Measurements from ENCODE around the gene SLC2A6. TPM values are rescaled to one million over a fixed set of nuclear protein-coding genes. Genes with fewer than 3 reads are reported as not detected.

The SLC2A6 gene, protein sequence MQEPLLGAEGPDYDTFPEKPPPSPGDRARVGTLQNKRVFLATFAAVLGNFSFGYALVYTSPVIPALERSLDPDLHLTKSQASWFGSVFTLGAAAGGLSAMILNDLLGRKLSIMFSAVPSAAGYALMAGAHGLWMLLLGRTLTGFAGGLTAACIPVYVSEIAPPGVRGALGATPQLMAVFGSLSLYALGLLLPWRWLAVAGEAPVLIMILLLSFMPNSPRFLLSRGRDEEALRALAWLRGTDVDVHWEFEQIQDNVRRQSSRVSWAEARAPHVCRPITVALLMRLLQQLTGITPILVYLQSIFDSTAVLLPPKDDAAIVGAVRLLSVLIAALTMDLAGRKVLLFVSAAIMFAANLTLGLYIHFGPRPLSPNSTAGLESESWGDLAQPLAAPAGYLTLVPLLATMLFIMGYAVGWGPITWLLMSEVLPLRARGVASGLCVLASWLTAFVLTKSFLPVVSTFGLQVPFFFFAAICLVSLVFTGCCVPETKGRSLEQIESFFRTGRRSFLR
- 10.5 TPM for total RNA-seq
- long read RNA-seq, transcript SLC2A6-202 (10 exons, 2,528 nt): major isoform, 8 of 52 reads
- long read RNA-seq, transcript SLC2A6-201 (9 exons, 2,301 nt): minor isoform, 6 of 52 reads
- long read RNA-seq, partial matches to known transcripts: 30 of 52 reads
- long read RNA-seq, other reads (novel, unspliced or antisense): 8 of 52 reads

GRCh38 chr9:133478851-133479711, at the start of gene SLC2A6:
Gene SLC2A6, minus strand, starts transcription at chr9:133479099. Its CDS starts 40 bp downstream, at chr9:133479059.
- ATAC-seq: peak; percentile 96 to 98
- no peaks in the 10 kb centered on the region for H3K9me3 ChIP-seq
- peak; percentile 92 for DNase-seq
- peak within 1 kb of the TSS; percentile 72 for H3K4me3 ChIP-seq
- intact Hi-C loops (cut with DNase I): no loop called here
- peak within 1 kb of the TSS; percentile 83 for H3K27ac ChIP-seq
- no peak for TF ChIP-seq CTCF (IDR thresholded peaks at IDR 0.05)
- peaks cover 6% of the 10 kb centered on the region for H3K36me3 ChIP-seq
- H3K4me1 ChIP-seq: peaks cover 39% of the 10 kb centered on the region
- peaks cover 4% of the 10 kb centered on the region for H3K27me3 ChIP-seq (ENCODE audit: low read depth)

DNA sequence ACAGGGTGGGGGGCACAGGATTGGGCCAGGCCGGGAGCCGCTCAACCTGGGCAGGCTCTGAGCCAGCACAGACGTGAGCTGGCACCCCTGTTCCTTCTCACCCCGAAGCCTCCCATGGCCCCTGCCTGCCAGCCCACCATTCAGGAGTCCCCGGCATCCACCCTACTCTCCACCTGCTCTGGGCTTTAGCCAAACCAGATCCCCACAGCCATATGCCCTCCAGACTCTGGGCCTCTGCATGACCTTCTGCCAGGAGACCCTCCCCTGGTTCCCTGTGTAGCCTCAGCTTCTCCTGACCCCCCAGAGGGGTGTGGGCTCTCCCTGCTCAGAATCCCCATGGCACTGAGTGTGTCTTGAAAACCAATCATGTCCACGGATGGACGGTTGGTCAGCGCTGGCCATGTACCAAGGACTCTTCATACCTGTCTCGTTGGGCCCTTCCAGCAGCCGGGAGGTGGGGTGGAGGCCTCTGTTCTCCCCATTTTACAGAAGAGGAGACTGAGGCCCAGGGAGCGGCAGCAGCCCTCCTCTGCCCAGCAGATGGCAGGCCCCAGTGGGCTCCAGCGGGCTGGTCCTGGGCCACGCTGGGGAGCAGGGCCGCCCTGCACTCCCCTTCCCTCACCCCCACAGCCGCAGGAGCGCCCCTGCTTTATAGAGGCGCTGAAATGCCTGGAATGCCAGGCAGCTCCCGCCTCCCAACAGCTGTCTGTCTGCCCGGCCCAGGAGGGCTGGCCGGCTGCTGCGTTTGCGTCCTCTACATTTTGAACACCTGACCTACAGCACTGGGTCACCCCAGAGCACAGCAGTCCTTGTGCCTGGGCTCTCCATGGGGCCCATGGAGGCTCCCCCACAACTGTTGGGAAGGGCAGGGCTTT, 49.3 kb upstream of the SLC2A6 start:
- intact Hi-C loops (cut with DNase I): no loop called here
- DNase-seq (no peak), ATAC-seq (no peak)
- peaks cover 30% of the 10 kb centered on the region for H3K4me1 ChIP-seq
- no peak overlapping the region for H3K4me3 ChIP-seq
- H3K9me3 ChIP-seq: no peaks in the 10 kb centered on the region
- no peaks in the 10 kb centered on the region for H3K36me3 ChIP-seq
- no peak for TF ChIP-seq CTCF (IDR thresholded peaks at IDR 0.05)
- peak overlapping the region; percentile 27 for H3K27ac ChIP-seq
- peaks cover 16% of the 10 kb centered on the region for H3K27me3 ChIP-seq (ENCODE audit: low read depth)

DNA sequence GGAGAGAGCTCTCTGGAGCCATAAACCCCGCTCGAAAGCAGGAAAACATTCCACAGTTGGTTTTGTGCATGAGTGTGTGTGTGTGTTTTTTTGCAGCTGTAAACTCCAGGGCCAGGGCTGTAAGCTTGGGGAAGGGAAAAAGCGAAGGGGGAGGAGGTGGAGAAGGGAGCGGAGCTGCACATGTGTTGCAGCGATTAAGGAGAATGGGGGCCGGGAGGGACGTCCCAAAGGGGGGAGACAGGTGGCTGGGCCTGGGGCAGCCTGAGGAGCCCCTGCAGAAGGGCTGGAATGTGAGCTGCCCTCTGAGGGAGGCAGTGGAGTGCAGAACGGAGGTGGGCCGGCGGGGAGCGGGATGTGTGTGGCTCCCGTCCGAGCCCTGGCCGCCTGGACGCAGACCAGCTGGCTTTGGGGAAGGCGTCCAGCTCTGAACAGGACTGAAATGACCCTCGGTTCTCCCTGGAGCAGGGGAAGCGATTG, 48.6 kb upstream of the SLC2A6 start:
- intact Hi-C loops (cut with DNase I): no loop called here
- peak overlapping the region; percentile 51 for H3K27ac ChIP-seq
- H3K9me3 ChIP-seq: no peaks in the 10 kb centered on the region
- peaks cover 30% of the 10 kb centered on the region for H3K4me1 ChIP-seq
- ATAC-seq (peak; percentile 46 to 60), DNase-seq (no peak)
- H3K27me3 ChIP-seq (ENCODE audit: low read depth): peaks cover 16% of the 10 kb centered on the region
- H3K36me3 ChIP-seq: no peaks in the 10 kb centered on the region
- no peak for TF ChIP-seq CTCF (IDR thresholded peaks at IDR 0.05)
- H3K4me3 ChIP-seq: no peak overlapping the region

- no peaks in the 10 kb centered on the region for H3K36me3 ChIP-seq
- H3K27ac ChIP-seq: peak overlapping the region; percentile 51
- H3K9me3 ChIP-seq: no peaks in the 10 kb centered on the region
- no peak overlapping the region for H3K4me3 ChIP-seq
- no peak for TF ChIP-seq CTCF (IDR thresholded peaks at IDR 0.05)
- DNase-seq (no peak), ATAC-seq (no peak)
- peaks cover 30% of the 10 kb centered on the region for H3K4me1 ChIP-seq
- peaks cover 16% of the 10 kb centered on the region for H3K27me3 ChIP-seq (ENCODE audit: low read depth)
- intact Hi-C loops (cut with DNase I): no loop called here
Observed at GRCh38 chr9:133526721-133527321, 47.9 kb upstream of the SLC2A6 start.
